ENCODE measurements around the gene TMEM259.
A peak's percentile ranks its signal among the peaks of the same experiment; 100 is the strongest.

Gene TMEM259

GRCh38 chr19:1000095-1000494 lies 20.8 kb downstream of the TMEM259 start, which contains the start of gene GRIN3B:
Gene GRIN3B, plus strand, starts transcription at chr19:1000419. Its CDS starts 19 bp downstream, at chr19:1000438.
- H3K4me3 ChIP-seq (ENCODE audit: low read length), result no peak within 1 kb of the TSS
- peak; percentile 37 for TF ChIP-seq CTCF (IDR thresholded peaks at IDR 0.05; ENCODE audit: insufficient read depth, low read depth, low read length, missing control alignments)
- peak; percentile 76 for DNase-seq (ENCODE audit: low read depth)

GRCh38 chr19:999379-999719 lies 21.6 kb downstream of the TMEM259 start:
- no peak for DNase-seq (ENCODE audit: low read depth)
- no peak overlapping the region for H3K4me3 ChIP-seq (ENCODE audit: low read length)
- TF ChIP-seq CTCF (IDR thresholded peaks at IDR 0.05; ENCODE audit: insufficient read depth, low read depth, low read length, missing control alignments), result no peak

- TF ChIP-seq CTCF (IDR thresholded peaks at IDR 0.05; ENCODE audit: insufficient read depth, low read depth, low read length, missing control alignments), result no peak
- H3K4me3 ChIP-seq (ENCODE audit: low read length), result no peak overlapping the region
- no peak for DNase-seq (ENCODE audit: low read depth)
Measured at GRCh38 chr19:998064-998463, 22.9 kb downstream of the TMEM259 start.

GRCh38 chr19:996051-996838 lies 24.7 kb downstream of the TMEM259 start:
- no peak for TF ChIP-seq CTCF (IDR thresholded peaks at IDR 0.05; ENCODE audit: insufficient read depth, low read depth, low read length, missing control alignments)
- peak; percentile 79 for DNase-seq (ENCODE audit: low read depth)
- peak overlapping the region; percentile 21 for H3K4me3 ChIP-seq (ENCODE audit: low read length)

- TF ChIP-seq CTCF (IDR thresholded peaks at IDR 0.05; ENCODE audit: insufficient read depth, low read depth, low read length, missing control alignments), result no peak
- no peak overlapping the region for H3K4me3 ChIP-seq (ENCODE audit: low read length)
- DNase-seq (ENCODE audit: low read depth), result no peak
Measured at GRCh38 chr19:995051-995827, 25.7 kb downstream of the TMEM259 start.

GRCh38 chr19:994516-994915 lies 26.4 kb downstream of the TMEM259 start:
- no peak for TF ChIP-seq CTCF (IDR thresholded peaks at IDR 0.05; ENCODE audit: insufficient read depth, low read depth, low read length, missing control alignments)
- no peak for DNase-seq (ENCODE audit: low read depth)
- H3K4me3 ChIP-seq (ENCODE audit: low read length), result no peak overlapping the region
